Ammon's horn (tissue), 1 donor: Measurements from ENCODE around the gene SH2D6.
"Not testable (repeated sequence)": the region's sequence is repeated elsewhere in the genome, so short reads cannot be mapped to it uniquely, and the experiment has no call there.

ENCODE experiments used
- DNase-seq: peaks from one replicate; pipeline ENCODE4 v3.0.0-alpha.2; 2016; ENCODE audit warnings: low spot score

The SH2D6 gene

GRCh38 chr2:85422072-85422457 lies 3.6 kb downstream of the SH2D6 start:
- no peak for DNase-seq

DNA sequence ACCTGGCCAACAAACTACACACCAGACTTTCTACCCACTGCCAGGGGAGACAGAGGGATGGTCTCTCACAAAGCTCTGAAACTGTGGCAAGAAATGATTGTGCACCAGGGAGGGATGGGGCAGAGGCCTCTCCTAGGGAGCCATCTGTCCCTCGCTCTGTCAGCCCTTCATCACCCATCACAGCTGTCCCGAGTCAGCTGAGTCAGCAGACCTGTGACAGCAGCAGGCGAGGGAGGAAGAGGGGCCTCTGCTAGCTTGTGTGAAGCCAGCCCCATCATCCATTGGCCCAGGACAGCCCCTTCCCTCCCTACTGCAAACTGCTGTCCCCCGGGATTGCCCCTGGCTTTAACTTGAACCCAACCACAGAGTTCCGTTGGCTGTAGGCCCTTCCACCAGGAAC lies 5.0 kb downstream of the SH2D6 start:
- no peak for DNase-seq

- DNase-seq: no peak
These were observed 7.1 kb downstream of the SH2D6 start for GRCh38 chr2:85425588-85425987.

DNA sequence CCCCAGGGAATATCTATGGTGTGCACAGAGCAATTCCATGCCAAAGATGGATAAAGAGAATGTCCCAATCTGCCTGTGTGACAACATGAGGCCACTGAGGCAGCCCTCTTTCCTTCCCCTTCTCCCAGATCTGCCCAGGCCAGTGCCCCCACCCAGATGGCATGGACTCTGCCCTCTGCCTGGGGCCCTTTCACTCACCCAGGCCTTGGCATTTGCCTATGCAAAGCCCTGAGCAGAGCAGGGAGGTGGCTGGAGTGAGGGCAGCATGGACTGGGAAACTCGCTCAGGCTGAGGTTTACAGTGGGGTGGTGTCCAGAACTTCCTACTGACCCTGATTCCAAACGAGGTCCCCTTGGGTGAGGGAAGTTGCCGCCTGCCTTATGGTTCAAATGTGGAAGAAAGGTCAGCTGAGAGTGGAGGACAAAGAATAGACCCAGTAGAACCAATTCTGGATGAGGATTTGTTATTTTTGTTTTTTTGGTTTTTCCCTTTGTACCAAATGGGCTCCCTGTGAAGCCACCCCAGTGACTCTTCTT lies 8.9 kb downstream of the SH2D6 start:
- no peak for DNase-seq

DNA sequence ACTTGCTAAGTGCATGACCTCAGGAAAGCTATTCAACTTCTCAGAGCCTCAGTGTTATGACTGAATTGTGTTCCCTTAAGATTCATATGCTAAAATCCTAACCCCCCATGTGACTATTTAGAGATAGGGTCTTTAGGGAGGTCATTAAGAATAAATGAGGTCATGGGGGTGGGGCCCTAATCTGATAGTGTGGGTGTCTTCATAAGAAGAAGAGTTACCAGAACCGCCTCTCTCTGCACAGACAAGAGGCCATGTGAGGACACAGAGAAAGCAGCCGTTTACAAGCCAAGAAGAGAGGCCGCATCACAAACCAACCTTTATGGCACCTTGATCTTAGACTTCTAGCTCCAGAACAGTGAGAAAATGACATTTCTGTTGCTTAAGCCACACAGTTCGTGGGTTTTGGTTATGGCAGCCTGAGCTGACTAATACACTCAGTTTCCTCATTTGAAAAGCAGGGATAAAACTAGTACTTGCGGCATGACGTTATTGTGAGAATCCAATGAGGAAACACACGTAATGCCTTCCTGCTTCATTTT lies 9.9 kb downstream of the SH2D6 start:
- DNase-seq: no peak

DNA sequence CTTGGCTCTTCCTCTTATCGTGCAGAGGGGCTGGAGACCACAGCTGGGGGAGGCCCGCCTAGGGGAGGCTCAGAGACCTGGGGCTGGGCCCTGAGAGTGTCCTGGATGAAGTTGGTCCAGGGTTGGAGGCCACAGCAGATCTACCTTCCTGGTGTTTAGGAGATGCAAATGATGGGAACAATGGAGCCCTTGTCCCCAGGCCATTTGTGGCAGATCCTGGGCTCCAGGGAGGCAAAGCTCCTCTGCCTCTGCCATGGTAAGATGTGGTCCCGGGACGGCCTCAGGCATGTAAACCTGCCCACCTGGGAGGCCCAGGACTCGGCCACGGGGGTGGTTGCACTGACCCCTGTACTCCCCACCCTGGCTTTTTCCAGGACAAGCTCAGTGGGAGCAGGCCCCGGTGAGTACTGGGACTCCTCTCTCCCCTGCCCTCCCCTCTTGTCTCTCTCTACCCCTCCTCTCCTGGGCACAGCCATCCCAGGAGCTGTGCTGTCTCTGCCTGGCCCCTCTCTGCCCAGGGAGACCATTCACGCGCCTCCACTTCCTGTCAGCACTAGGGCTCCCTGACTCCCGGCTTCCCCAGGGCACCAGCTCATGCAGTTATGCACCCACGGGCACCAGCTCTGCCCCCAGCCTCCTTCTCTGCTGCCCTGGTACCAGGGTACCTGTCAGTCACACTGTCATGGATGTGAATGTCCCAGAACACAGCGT lies 10.9 kb downstream of the SH2D6 start:
- DNase-seq: peak; percentile 48

- DNase-seq: no peak
These were observed 11.4 kb downstream of the SH2D6 start for GRCh38 chr2:85429924-85430289.

- peak; percentile 91 for DNase-seq
These were observed 12.4 kb downstream of the SH2D6 start for GRCh38 chr2:85430752-85431569.

- peak; percentile 47 for DNase-seq
These were observed 13.2 kb downstream of the SH2D6 start for GRCh38 chr2:85431570-85432205.

DNA sequence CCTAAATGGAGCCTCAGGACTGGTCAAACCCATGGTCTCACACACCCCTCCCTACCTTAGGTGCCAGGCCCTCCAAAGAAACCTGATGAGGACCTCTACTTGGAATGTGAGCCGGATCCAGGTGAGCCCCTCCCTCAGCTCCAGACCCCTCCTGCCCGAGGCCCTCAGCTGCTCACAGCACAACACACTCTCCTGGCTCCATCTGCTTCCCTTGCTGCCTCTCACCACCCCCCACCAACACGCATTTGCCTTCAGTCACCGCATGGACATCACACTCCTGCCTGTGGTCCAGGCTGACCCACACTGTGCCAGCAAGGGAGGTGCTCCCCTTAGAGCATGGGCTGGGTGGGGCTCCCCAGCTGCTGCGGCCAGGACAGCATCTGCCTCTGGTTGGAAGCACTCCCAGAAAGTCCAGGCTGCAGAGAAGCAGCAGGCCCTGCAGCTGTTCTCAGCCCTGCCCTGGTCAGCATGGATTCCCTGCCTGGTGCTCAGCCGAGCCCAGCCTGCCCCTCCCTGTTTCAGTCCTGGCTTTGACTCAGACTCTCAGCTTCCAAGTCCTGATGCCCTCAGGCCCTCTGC lies 15.1 kb downstream of the SH2D6 start:
- DNase-seq: peak; percentile 97

GRCh38 chr2:85434696-85435095 lies 16.2 kb downstream of the SH2D6 start:
- DNase-seq: no peak

DNA sequence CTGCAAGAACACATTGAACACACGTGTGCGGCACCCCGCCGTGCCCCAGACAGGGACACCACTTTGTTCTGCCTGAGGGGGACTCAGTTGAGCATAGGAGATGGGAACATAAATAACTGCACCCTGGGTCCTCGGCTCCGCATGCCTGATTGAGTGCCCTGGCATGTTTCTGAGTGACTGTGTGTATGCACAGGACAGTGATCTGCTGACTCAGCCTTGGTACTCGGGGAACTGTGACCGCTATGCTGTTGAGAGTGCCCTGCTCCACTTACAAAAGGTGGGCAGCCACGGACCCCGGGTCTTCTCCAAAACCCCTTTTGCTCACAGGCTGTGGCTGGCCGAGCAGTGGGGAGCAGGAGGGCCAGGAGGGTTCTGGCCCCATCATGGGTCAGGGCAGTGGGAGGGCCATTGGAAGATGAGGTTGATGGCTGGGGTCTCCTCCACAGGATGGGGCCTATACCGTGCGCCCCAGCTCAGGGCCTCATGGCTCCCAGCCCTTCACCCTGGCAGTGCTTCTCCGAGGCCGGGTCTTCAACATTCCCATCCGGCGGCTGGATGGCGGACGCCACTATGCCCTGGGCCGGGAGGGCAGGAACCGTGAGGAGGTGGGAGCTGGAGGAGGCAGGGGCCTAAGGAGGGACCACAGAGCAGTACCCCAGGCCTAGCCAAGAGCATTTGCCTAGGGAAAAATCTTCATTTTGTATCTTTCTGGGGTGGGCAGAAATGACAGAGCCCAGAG lies 16.9 kb downstream of the SH2D6 start:
- DNase-seq: peak; percentile 43

GRCh38 chr2:85435981-85436835 lies 17.7 kb downstream of the SH2D6 start:
- no peak for DNase-seq

GRCh38 chr2:85436836-85437487 lies 18.4 kb downstream of the SH2D6 start:
- peak; percentile 47 for DNase-seq

DNA sequence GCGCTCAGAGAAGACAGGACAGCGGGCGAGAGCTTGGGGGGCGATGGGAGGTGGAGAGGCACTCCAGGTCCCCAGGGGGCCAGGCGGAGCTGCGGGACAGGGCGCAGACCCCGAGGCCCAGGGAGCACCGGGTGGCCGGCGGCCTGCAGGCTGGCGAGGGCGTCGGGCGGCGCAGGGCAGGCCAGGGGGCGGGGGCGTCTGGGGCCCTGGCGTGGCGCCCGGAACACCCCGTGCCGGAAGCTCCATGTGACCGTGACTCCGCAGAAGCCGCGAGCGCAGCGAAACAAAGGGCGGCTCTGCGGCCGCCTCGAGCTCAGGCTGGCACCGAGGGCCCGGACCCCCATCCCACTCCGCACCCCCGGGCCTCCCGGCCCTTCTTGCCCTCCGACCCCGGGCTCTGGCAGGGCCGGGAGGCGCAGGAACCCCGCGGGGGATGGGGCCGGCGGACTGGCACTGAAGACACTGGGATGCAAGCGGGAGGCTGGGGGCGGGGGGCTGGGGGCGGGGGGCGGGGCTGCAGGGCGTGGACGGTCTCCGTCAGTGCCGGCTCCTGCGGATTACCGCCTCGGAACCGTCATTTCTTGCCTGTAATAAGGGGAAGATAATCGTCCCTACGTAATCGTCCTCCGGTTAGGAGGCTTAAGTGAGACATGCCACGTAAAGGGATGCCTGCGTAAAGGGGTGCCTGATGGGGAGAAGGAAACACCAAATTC lies 19.1 kb downstream of the SH2D6 start:
- DNase-seq: peak; percentile 86

DNA sequence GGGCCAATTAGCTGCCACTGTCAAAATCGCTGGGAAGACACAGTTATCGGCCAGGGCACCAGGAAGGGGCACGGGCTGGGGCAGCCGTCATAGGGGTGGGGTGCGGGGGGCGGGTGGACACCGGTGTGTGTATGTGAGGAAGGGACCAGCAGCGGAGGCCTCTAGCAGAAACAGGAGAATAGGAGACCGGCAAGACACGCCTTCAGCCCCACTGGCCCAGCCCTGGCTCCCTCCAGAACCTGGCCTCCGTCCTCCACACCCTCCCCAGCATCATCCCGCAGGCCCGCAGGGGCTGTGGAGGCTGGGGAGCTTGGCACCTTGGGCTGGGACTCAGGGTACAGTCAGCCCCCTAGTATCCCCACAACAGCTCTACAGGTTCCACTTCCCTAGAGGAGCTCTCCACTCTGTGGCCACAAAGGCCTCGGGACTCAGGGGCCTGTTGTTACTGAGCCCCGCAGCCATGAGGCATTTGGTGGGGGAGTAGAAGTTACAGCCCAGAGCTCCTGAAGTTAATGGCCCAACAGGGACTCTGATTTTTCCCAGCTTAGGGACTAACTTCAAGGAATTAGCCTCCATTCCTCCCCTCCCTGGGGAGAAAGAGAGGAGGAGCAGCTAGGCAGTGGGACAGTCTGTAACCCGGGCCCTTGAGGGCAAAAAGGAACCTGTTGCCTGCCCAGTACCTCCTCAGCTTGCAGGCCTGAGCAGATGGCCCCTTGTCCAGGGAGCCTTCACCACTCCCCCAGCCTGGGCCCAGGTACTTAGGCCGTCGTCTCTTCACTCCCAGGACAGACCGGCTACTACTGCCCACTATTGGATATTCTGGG lies 19.9 kb downstream of the SH2D6 start:
- no peak for DNase-seq

DNA sequence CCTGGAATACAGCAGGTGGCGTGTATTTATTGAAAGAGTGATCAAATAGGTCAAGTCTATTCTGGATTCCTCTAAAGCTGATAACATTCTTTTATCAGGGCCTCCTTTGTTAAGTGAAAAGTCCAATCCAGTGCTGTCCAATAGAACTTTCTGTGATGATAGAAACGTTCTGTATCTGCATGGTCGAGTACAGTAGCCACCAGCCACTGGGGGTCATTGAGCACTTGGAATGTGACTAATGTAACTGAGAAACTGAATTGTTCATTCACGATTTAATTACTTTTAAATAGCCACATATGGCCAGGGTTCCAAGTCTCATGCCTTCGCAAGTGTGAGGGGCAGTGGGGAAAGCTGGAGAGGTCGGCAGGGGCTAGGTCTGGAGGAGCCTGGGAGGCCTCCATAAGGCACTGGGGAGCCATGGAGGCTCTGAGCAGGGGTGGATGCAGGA lies 20.5 kb downstream of the SH2D6 start:
- no peak for DNase-seq

DNA sequence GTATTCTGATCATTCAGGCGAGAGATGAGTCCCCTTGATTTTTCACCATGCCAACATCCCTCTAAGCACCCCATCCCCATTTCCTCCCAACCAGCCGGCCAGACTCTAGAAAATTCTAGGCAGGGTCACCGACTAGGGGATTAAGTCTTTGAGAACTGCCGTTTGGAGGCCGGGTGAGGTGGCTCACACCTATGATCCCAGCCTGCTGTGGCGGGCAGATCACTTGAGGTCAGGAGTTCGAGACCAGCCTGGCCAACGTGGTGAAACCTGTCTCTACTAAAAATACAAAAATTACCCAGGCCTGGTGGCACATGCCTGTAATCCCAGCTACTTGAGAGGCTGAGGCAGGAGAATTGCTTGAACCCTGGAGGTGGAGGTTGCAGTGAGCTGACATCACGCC lies 21.1 kb downstream of the SH2D6 start:
- DNase-seq: not testable (repeated sequence)
